OCI-LY7 (cell line): ENCODE data around the gene BCDIN3D. TPM values are rescaled to one million over a fixed set of nuclear protein-coding genes. Genes with fewer than 3 reads are reported as not detected.

ENCODE experiments used
- BruUV-seq: library from RNA; stranded (reverse); fragments of 400-500 nt; replicated peaks from 2 replicates; lab custom pipeline; 2021; lab: Mats Ljungman, UMichigan
- CTCF ChIA-PET: fragments of 300-600 bp; sonication (Branson Sonifier 250); formaldehyde crosslinking; loops from one replicate; lab custom pipeline; 2022; ENCODE audit warnings: antibody characterized with exemption; ENCODE audit not compliant: unreplicated experiment; lab: Charles Lee
- POLR2A ChIA-PET: fragments of 300-600 bp; sonication (Branson Sonifier 250); formaldehyde crosslinking; loops from one replicate; lab custom pipeline; 2022; ENCODE audit warnings: antibody characterized with exemption; lab: Charles Lee
- DNase-seq: peaks from one replicate; pipeline ENCODE4 v3.0.0-alpha.2; 2015; ENCODE audit warnings: low spot score
- H2AFZ ChIP-seq: fragments of 200-600 bp; sonication (generic), shearing (Covaris generic); 2 replicates; pipeline ENCODE4 v1.6.1; 2014; ENCODE audit warnings: mild to moderate bottlenecking, antibody characterized with exemption, low read length, moderate library complexity
- H3K27ac ChIP-seq: fragments of 200-600 bp; sonication (generic); 2 replicates; pipeline ENCODE4 v1.5.1; 2014; ENCODE audit warnings: mixed run types, low read depth, mild to moderate bottlenecking, moderate library complexity, low read length, inconsistent platforms; ENCODE audit not compliant: poor library complexity, severe bottlenecking
- H3K36me3 ChIP-seq: fragments of 200-600 bp; sonication (generic); 2 replicates; pipeline ENCODE4 v1.6.1; 2014; ENCODE audit warnings: mild to moderate bottlenecking, antibody characterized with exemption, low read length, moderate library complexity, mixed read lengths; ENCODE audit not compliant: insufficient read depth
- H3K4me1 ChIP-seq: fragments of 200-600 bp; sonication (generic); 2 replicates; pipeline ENCODE4 v1.5.1; 2014; ENCODE audit warnings: mild to moderate bottlenecking, low read length; ENCODE audit not compliant: insufficient read depth, poor library complexity, severe bottlenecking
- H3K4me2 ChIP-seq: fragments of 200-600 bp; sonication (generic); 2 replicates; pipeline ENCODE4 v1.6.1; 2014; ENCODE audit warnings: mild to moderate bottlenecking, low read length
- H3K4me3 ChIP-seq: fragments of 200-600 bp; sonication (generic); 2 replicates; pipeline ENCODE4 v1.5.1; 2014; ENCODE audit warnings: mild to moderate bottlenecking, low read depth, low read length; ENCODE audit not compliant: poor library complexity, severe bottlenecking
- H3K79me2 ChIP-seq: fragments of 200-600 bp; sonication (generic); 2 replicates; pipeline ENCODE4 v1.6.1; 2016; ENCODE audit warnings: low read depth, mild to moderate bottlenecking, low read length, moderate library complexity, mixed read lengths; ENCODE audit not compliant: insufficient read depth
- H3K9me2 ChIP-seq: fragments of 200-600 bp; sonication (generic); 2 replicates; pipeline ENCODE4 v1.6.1; 2016; ENCODE audit warnings: mild to moderate bottlenecking, low read length, mixed read lengths; ENCODE audit not compliant: insufficient read depth
- H3K9me3 ChIP-seq: fragments of 200-600 bp; sonication (generic); 2 replicates; pipeline ENCODE4 v1.6.1; 2014; ENCODE audit warnings: mild to moderate bottlenecking, mixed run types, low read length, mixed read lengths
- H4K20me1 ChIP-seq: fragments of 200-600 bp; sonication (generic); 2 replicates; pipeline ENCODE4 v1.6.1; 2014; ENCODE audit warnings: mild to moderate bottlenecking, antibody characterized with exemption, low read length, moderate library complexity, mixed read lengths; ENCODE audit not compliant: insufficient read depth
- CTCF ChIP-seq: fragments of 200-600 bp; sonication (generic); conservative IDR thresholded peaks from 2 replicates; pipeline ENCODE4 v1.5.1; 2014; ENCODE audit warnings: mild to moderate bottlenecking, antibody characterized with exemption, low read length, moderate library complexity, mixed read lengths
- EZH2phosphoT487 ChIP-seq: fragments of 200-600 bp; sonication (generic); IDR thresholded peaks from 2 replicates; pipeline ENCODE4 v1.6.1; 2018; ENCODE audit warnings: low read depth, borderline replicate concordance, mild to moderate bottlenecking, mixed run types, antibody characterized with exemption, low read length, moderate library complexity, mixed read lengths
- intact Hi-C: fragments of 100-400 bp; cut with micrococcal nuclease; formaldehyde crosslinking; loops from one replicate; pipeline ENCODE4 v1.10.0; 2022; ENCODE audit not compliant: unreplicated experiment
- total RNA-seq, 2 experiments: library from RNA; depleted of rRNA in 1 of 2; stranded (reverse); fragments of >200 nt in 1 of 2; shearing (Covaris generic) in 1 of 2; gene quantifications; 2 replicates each; pipeline ENCODE4 v1.2.3, GENCODE V29; 2014 to 2022

The BCDIN3D gene
- total RNA-seq, 2 experiments from 2014 or later = 8.4 to 10.1 TPM

GRCh38 chr12:49811136-49811535, 31.8 kb downstream of the BCDIN3D start:
- BruUV-seq = no TSS peak
- H4K20me1 ChIP-seq = no peaks in the 10 kb centered on the region
- no peaks in the 10 kb centered on the region for H3K36me3 ChIP-seq
- no peak for DNase-seq
- no peak overlapping the region for H2AFZ ChIP-seq
- H3K27ac ChIP-seq = no peak overlapping the region
- no peak overlapping the region; the same call in 1 of the 2 replicates for H3K4me2 ChIP-seq
- ChIA-PET POLR2A (interaction anchor here (0.7 to 1.1 kb wide), 3 partner anchors 9 to 628 kb away, joined by 3 to 4 read pairs (median 4); no protein-coding TSS in a partner anchor), CTCF (interaction anchor here (0.5 to 1.6 kb wide), 3 partner anchors 34 to 157 kb away, joined by 3 to 4 read pairs (median 3); no protein-coding TSS in a partner anchor)
- TF ChIP-seq CTCF (no peak), EZH2phosphoT487 (no peak)
- H3K9me3 ChIP-seq = no peaks in the 10 kb centered on the region
- H3K4me3 ChIP-seq = no peak overlapping the region
- H3K79me2 ChIP-seq = no peaks in the 10 kb centered on the region
- intact Hi-C loops = no loop called here
- H3K9me2 ChIP-seq = no peaks in the 10 kb centered on the region
- H3K4me1 ChIP-seq = peaks cover 50% of the 10 kb centered on the region

- TF ChIP-seq EZH2phosphoT487 = no peak
- no peak for TF ChIP-seq CTCF
- Histone ChIP-seq H3K4me1 (peaks cover 39% of the 10 kb centered on the region), H3K9me2 (no peaks in the 10 kb centered on the region), H3K4me3 (no peak overlapping the region), H3K79me2 (no peaks in the 10 kb centered on the region), H4K20me1 (no peaks in the 10 kb centered on the region), H3K9me3 (no peaks in the 10 kb centered on the region), H3K36me3 (0 out of 2 replicates have a peak, but pooled peaks cover 3% of the 10 kb centered on the region), H3K27ac (no peak overlapping the region), H2AFZ (no peak overlapping the region), H3K4me2 (no peak overlapping the region)
- no TSS peak for BruUV-seq
- DNase-seq = no peak
- intact Hi-C loops = no loop called here
- CTCF ChIA-PET = no interaction called here
- POLR2A ChIA-PET = no interaction called here
Measured at GRCh38 chr12:49809906-49810389, 33.0 kb downstream of the BCDIN3D start.

- peaks cover 36% of the 10 kb centered on the region for H3K4me1 ChIP-seq
- H2AFZ ChIP-seq = no peak overlapping the region
- intact Hi-C loops = no loop called here
- H3K9me3 ChIP-seq = no peaks in the 10 kb centered on the region
- H3K4me3 ChIP-seq = no peak overlapping the region
- no peaks in the 10 kb centered on the region for H3K9me2 ChIP-seq
- BruUV-seq = no TSS peak
- H3K36me3 ChIP-seq = 0 out of 2 replicates have a peak, but pooled peaks cover 3% of the 10 kb centered on the region
- H4K20me1 ChIP-seq = no peaks in the 10 kb centered on the region
- H3K4me2 ChIP-seq = no peak overlapping the region
- H3K27ac ChIP-seq = no peak overlapping the region
- no peak for DNase-seq
- POLR2A ChIA-PET = no interaction called here
- H3K79me2 ChIP-seq = no peaks in the 10 kb centered on the region
- TF ChIP-seq EZH2phosphoT487 (no peak), CTCF (no peak)
- CTCF ChIA-PET = no interaction called here
Measured at GRCh38 chr12:49809381-49809905, 33.5 kb downstream of the BCDIN3D start.
